Stimulated activated CD8-positive, alpha-beta memory T cell treated with anti-CD3 and anti-CD28 coated beads, Interleukin-4, amount 100 ng/mL, for 1 hour (primary cell): ENCODE measurements around the gene SMIM10L2A.
"Not testable (repeated sequence)": the region's sequence is repeated elsewhere in the genome, so short reads cannot be mapped to it uniquely, and the experiment has no call there.

Experiments
- DNase-seq, 2 donors: peaks; one replicate each; pipeline ENCODE4 v3.0.0-alpha.2; 2020; ENCODE audit warnings: low read depth in 2 of 2, low spot score in 1 of 2

The SMIM10L2A gene

DNA sequence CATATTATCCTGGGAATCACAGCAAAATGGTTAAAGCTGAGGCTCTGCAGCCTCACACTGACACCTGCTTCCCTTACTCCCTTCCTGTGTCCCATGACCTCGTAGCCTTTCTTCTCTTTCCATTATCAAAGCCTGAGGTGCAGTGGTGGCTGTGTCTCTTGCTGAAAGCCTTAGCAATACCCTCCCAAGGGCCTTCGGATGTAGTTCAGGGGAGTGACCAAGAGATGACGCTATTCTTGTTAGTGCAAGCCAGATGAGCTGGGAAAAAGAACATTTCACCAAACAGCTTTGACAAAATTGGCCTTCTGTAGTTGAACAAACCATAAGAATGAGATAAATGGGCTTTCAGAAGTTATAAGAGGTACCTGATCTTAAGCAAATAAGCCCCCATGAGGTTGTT, 31.6 kb downstream of the SMIM10L2A start:
- no peak for DNase-seq

DNA sequence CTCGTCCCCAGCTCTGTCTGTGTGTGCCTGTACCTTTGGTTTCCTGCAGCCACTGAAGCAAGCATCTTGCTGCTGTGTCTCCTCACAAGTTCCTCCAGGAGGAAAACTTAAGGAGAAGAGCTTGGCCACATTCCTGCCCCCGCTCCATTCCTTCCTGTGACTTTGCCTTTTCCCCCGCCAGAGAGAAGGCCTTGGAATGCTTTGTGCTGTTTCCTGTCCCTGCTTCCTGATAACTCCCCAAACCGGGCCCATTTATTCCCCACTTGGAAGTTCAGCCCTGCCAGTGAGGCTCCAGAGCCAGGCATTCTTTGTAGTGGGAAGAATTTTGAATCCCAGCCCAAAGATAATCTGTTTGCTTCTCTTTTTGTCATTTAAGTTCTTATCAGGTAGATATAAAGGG, 33.1 kb downstream of the SMIM10L2A start:
- no peak for DNase-seq

DNA sequence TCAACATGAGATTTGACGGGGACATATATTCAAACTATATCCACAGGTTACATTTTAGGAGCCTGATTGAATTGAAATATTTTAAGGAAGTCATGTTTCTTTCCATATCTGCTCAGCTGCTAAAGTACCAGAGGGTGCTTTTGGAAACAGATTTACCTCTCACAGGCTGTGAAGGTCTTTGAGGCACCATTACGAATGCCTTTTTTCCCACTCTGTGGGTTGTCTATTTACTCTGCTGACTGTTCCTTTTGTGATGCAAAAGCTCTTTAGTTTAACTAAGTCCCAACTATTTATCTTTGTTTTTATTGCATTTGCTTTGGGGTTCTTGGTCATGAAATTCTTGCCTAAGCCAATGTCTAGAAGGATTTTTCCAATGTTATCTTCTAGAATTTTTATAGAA, 40.0 kb downstream of the SMIM10L2A start:
- DNase-seq: not testable (repeated sequence)

- no peak for DNase-seq
Observed at GRCh38 chrX:135463937-135464336, 42.2 kb downstream of the SMIM10L2A start.

- DNase-seq: no peak
Observed at GRCh38 chrX:135476378-135476777, 54.6 kb downstream of the SMIM10L2A start.

GRCh38 chrX:135477576-135477975, 55.8 kb downstream of the SMIM10L2A start:
- DNase-seq: no peak
